ENCODE results near the gene SYT6. TPM values are rescaled to one million over a fixed set of nuclear protein-coding genes. Genes with fewer than 3 reads are reported as not detected.

SYT6 gene
- total RNA-seq, 3 donors from 2014 or later (not counting 1 experiment from before 2014, with no cell fraction given), result 0.13 TPM; not detected in 2

- Histone ChIP-seq H3K27ac (ENCODE audit: low read length) (no peak overlapping the region), H3K36me3 (ENCODE audit: control insufficient read depth, insufficient read depth, low read length) (no peaks in the 10 kb centered on the region), H3K4me1 (ENCODE audit: control insufficient read depth, insufficient read depth, low read length) (peaks cover 15% of the 10 kb centered on the region), H3K4me3 (ENCODE audit: low read length) (no peak overlapping the region), H3K9me3 (ENCODE audit: control insufficient read depth, insufficient read depth, low read length) (no peaks in the 10 kb centered on the region), H3K27me3 (ENCODE audit: control insufficient read depth, insufficient read depth, low read length) (no peaks in the 10 kb centered on the region)
- WGBS (ENCODE audit: insufficient coverage), result 91% methylated on average over 2 of the region's 3 CpGs
- H3K27ac Mint-ChIP-seq, result no peak overlapping the region
- peaks cover 38 to 40% of the 10 kb centered on the region in 2 donors for H3K4me1 Mint-ChIP-seq
- peaks cover 0 to 4% of the 10 kb centered on the region in 2 donors for H3K27me3 Mint-ChIP-seq (ENCODE audit: low read depth in 2 of 2)
- no peak overlapping the region for H3K4me3 Mint-ChIP-seq
- ATAC-seq, result no peak
- no peaks in the 10 kb centered on the region for H3K9me3 Mint-ChIP-seq
- H3K36me3 Mint-ChIP-seq, result no peaks in the 10 kb centered on the region
- DNase-seq, result no peak
- intact Hi-C loops (cut with micrococcal nuclease), result no loop called here
- no peak for TF ChIP-seq CTCF (IDR thresholded peaks at IDR 0.05)
Measured at GRCh38 chr1:114092186-114093062, 61.2 kb downstream of the SYT6 start.

- 89% methylated on average over 10 of the region's 10 CpGs for WGBS (ENCODE audit: insufficient coverage)
- H3K4me3 ChIP-seq (ENCODE audit: low read length), result no peak overlapping the region
- H3K9me3 Mint-ChIP-seq, result no peaks in the 10 kb centered on the region
Measured at GRCh38 chr1:114091711-114092110, 62.0 kb downstream of the SYT6 start.

GRCh38 chr1:114090738-114091505 lies 62.7 kb downstream of the SYT6 start:
- Histone ChIP-seq H3K27me3 (ENCODE audit: control insufficient read depth, insufficient read depth, low read length) (no peaks in the 10 kb centered on the region), H3K4me3 (ENCODE audit: low read length) (no peak overlapping the region), H3K27ac (ENCODE audit: low read length) (no peak overlapping the region), H3K4me1 (ENCODE audit: control insufficient read depth, insufficient read depth, low read length) (peaks cover 15% of the 10 kb centered on the region), H3K36me3 (ENCODE audit: control insufficient read depth, insufficient read depth, low read length) (no peaks in the 10 kb centered on the region), H3K9me3 (ENCODE audit: control insufficient read depth, insufficient read depth, low read length) (no peaks in the 10 kb centered on the region)
- no peak for TF ChIP-seq CTCF (IDR thresholded peaks at IDR 0.05)
- ATAC-seq (no peak), DNase-seq (no peak)
- no peaks in the 10 kb centered on the region for H3K9me3 Mint-ChIP-seq
- no peak overlapping the region for H3K4me3 Mint-ChIP-seq
- peaks cover 0 to 4% of the 10 kb centered on the region in 2 donors for H3K27me3 Mint-ChIP-seq (ENCODE audit: low read depth in 2 of 2)
- H3K4me1 Mint-ChIP-seq, result peaks cover 38 to 44% of the 10 kb centered on the region in 2 donors
- H3K36me3 Mint-ChIP-seq, result no peaks in the 10 kb centered on the region
- intact Hi-C loops (cut with micrococcal nuclease), result no loop called here
- 94% methylated on average over 9 of the region's 11 CpGs for WGBS (ENCODE audit: insufficient coverage)
- no peak overlapping the region for H3K27ac Mint-ChIP-seq

More at GRCh38 chr1:114091711-114092110, 62.0 kb downstream of the SYT6 start:
- Histone ChIP-seq H3K36me3 (ENCODE audit: control insufficient read depth, insufficient read depth, low read length) (no peaks in the 10 kb centered on the region), H3K4me1 (ENCODE audit: control insufficient read depth, insufficient read depth, low read length) (peaks cover 15% of the 10 kb centered on the region), H3K27ac (ENCODE audit: low read length) (no peak overlapping the region), H3K9me3 (ENCODE audit: control insufficient read depth, insufficient read depth, low read length) (no peaks in the 10 kb centered on the region), H3K27me3 (ENCODE audit: control insufficient read depth, insufficient read depth, low read length) (no peaks in the 10 kb centered on the region)
- no peaks in the 10 kb centered on the region for H3K36me3 Mint-ChIP-seq
- H3K27me3 Mint-ChIP-seq (ENCODE audit: low read depth in 2 of 2), result peaks cover 0 to 4% of the 10 kb centered on the region in 2 donors
- H3K4me3 Mint-ChIP-seq, result no peak overlapping the region
- H3K27ac Mint-ChIP-seq, result peak overlapping the region in 1 of 2 donors; percentile 21
- no peak for ATAC-seq
- DNase-seq, result no peak
- intact Hi-C loops (cut with micrococcal nuclease), result no loop called here
- no peak for TF ChIP-seq CTCF (IDR thresholded peaks at IDR 0.05)
- H3K4me1 Mint-ChIP-seq, result peaks cover 38 to 44% of the 10 kb centered on the region in 2 donors

All from natural killer cell (primary cell).